Trophoblast cell (in vitro differentiated cells and primary cell): ENCODE measurements around the gene LRRFIP2.

Source experiments
- DNase-seq, 2 donors: peaks; one replicate each; pipeline ENCODE4 v3.0.0-alpha.2; 2016
- H2AFZ ChIP-seq: 2 replicates; pipeline ENCODE4 v1.6.1; 2013; ENCODE audit warnings: low read length, moderate library complexity, mild to moderate bottlenecking; ENCODE audit not compliant: insufficient read depth, poor library complexity
- H2AK5ac ChIP-seq: 2 replicates; pipeline ENCODE4 v1.6.1; 2013; ENCODE audit warnings: mild to moderate bottlenecking, low read length
- H2BK120ac ChIP-seq: 2 replicates; pipeline ENCODE4 v1.6.1; 2013; ENCODE audit warnings: low read length, mild to moderate bottlenecking, moderate library complexity; ENCODE audit not compliant: insufficient read depth, poor library complexity
- H2BK12ac ChIP-seq: 2 replicates; pipeline ENCODE4 v1.6.1; 2013; ENCODE audit warnings: mild to moderate bottlenecking, low read length, moderate library complexity
- H2BK5ac ChIP-seq: 2 replicates; pipeline ENCODE4 v1.6.1; 2013; ENCODE audit warnings: low read length, low read depth, moderate library complexity, mild to moderate bottlenecking; ENCODE audit not compliant: poor library complexity
- H3K14ac ChIP-seq: 2 replicates; pipeline ENCODE4 v1.6.1; 2013; ENCODE audit warnings: mild to moderate bottlenecking, low read length
- H3K18ac ChIP-seq: 2 replicates; pipeline ENCODE4 v1.6.1; 2013; ENCODE audit warnings: mild to moderate bottlenecking, low read length
- H3K23ac ChIP-seq: 2 replicates; pipeline ENCODE4 v1.6.1; 2013; ENCODE audit warnings: low read length
- H3K27ac ChIP-seq: 2 replicates; pipeline ENCODE4 v1.5.1; 2013; ENCODE audit warnings: low read depth, mild to moderate bottlenecking, inconsistent platforms, low read length, moderate library complexity
- H3K27me3 ChIP-seq: 2 replicates; pipeline ENCODE4 v1.6.1; 2013; ENCODE audit warnings: inconsistent platforms, mild to moderate bottlenecking, low read length, moderate library complexity; ENCODE audit not compliant: insufficient read depth
- H3K36me3 ChIP-seq, 2 experiments: 1 replicate in 1 of 2; 2 replicates in 1 of 2; pipeline ENCODE4 v1.6.1; 2013; ENCODE audit warnings: low read length in 2 of 2, mild to moderate bottlenecking in 2 of 2, moderate library complexity in 1 of 2; ENCODE audit not compliant: insufficient read depth in 2 of 2, control insufficient read depth in 1 of 2
- H3K4ac ChIP-seq: 2 replicates; pipeline ENCODE4 v1.6.1; 2013; ENCODE audit warnings: low read depth, mild to moderate bottlenecking, low read length, moderate library complexity
- H3K4me1 ChIP-seq, 2 experiments: 1 replicate in 1 of 2; 2 replicates in 1 of 2; pipeline ENCODE4 v1.6.1; 2013; ENCODE audit warnings: low read length in 2 of 2, mild to moderate bottlenecking in 2 of 2, moderate library complexity in 1 of 2; ENCODE audit not compliant: insufficient read depth in 2 of 2, control insufficient read depth in 1 of 2
- H3K4me2 ChIP-seq: 2 replicates; pipeline ENCODE4 v1.6.1; 2013; ENCODE audit warnings: inconsistent platforms, mild to moderate bottlenecking, low read length, moderate library complexity
- H3K4me3 ChIP-seq: 2 replicates; pipeline ENCODE4 v1.5.1; 2013; ENCODE audit warnings: mild to moderate bottlenecking, low read depth, low read length, inconsistent platforms
- H3K79me1 ChIP-seq: one replicate; pipeline ENCODE4 v1.6.1; 2013; ENCODE audit warnings: low read length
- H3K79me2 ChIP-seq: 2 replicates; pipeline ENCODE4 v1.6.1; 2013; ENCODE audit warnings: low read length, mild to moderate bottlenecking; ENCODE audit not compliant: control insufficient read depth, insufficient read depth, poor library complexity
- H3K9ac ChIP-seq: 2 replicates; pipeline ENCODE4 v1.6.1; 2013; ENCODE audit warnings: mild to moderate bottlenecking, low read length
- H3K9me3 ChIP-seq: 2 replicates; pipeline ENCODE4 v1.6.1; 2013; ENCODE audit warnings: low read depth, mild to moderate bottlenecking, control low read depth, inconsistent platforms, low read length; ENCODE audit not compliant: insufficient read depth
- H4K12ac ChIP-seq: 2 replicates; pipeline ENCODE4 v1.6.1; 2013; ENCODE audit warnings: low read depth, mild to moderate bottlenecking, low read length, moderate library complexity
- H4K8ac ChIP-seq: 2 replicates; pipeline ENCODE4 v1.6.1; 2013; ENCODE audit warnings: low read depth, mild to moderate bottlenecking, low read length, moderate library complexity
- H4K91ac ChIP-seq: one replicate; pipeline ENCODE4 v1.6.1; 2013; ENCODE audit warnings: low read depth, mild to moderate bottlenecking, low read length, moderate library complexity
- WGBS: extraction: QIAGEN DNeasy Blood & Tissue Kit; methylation state at CpG from one replicate; pipeline ENCODE4 v1.1.7; 2013; ENCODE audit warnings: missing lambda C conversion rate; ENCODE audit not compliant: insufficient read length, insufficient coverage; ENCODE audit errors: extremely low coverage; 5-methylcytosine and 5-hydroxymethylcytosine counted together

The LRRFIP2 gene

DNA sequence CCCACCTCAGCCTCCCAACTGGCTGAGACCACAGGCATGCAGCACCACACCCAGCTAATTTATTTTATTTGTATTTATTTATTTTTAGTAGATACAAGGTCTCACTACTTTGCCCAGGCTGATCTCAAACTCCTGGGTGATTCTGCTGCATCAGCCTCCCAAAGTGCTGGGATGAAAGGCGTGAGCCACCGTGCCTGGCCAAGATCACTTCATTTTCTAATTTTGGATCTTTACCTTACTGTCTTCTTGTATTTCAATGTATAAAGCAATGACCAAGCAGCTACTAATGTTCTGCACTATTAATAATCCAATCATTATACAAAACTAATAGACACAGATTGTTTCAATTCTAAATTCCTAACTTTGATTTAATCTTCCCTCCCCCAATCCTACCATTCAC, 56.2 kb downstream of the LRRFIP2 start:
- H4K8ac ChIP-seq = no peak overlapping the region
- no peak overlapping the region for H2BK5ac ChIP-seq
- H3K79me2 ChIP-seq = no peaks in the 10 kb centered on the region
- no peak overlapping the region for H2BK120ac ChIP-seq
- peaks cover 0 to 3% of the 10 kb centered on the region in 2 experiments for H3K36me3 ChIP-seq
- H3K27ac ChIP-seq = no peak overlapping the region
- H3K23ac ChIP-seq = no peak overlapping the region
- no peak overlapping the region for H2AK5ac ChIP-seq
- H3K79me1 ChIP-seq = no peaks in the 10 kb centered on the region
- H4K12ac ChIP-seq = no peak overlapping the region
- no peak overlapping the region for H3K18ac ChIP-seq
- H3K4me2 ChIP-seq = no peak overlapping the region
- H3K9ac ChIP-seq = no peak overlapping the region
- DNase-seq = no peak
- no peaks in the 10 kb centered on the region for H3K9me3 ChIP-seq
- H3K27me3 ChIP-seq = no peaks in the 10 kb centered on the region
- no CpG with 5 or more reads among the region's 2 CpGs for WGBS
- H2AFZ ChIP-seq = no peak overlapping the region
- H3K14ac ChIP-seq = no peak overlapping the region
- no peaks in the 10 kb centered on the region for H3K4me1 ChIP-seq
- H3K4me3 ChIP-seq = no peak overlapping the region
- H4K91ac ChIP-seq = no peak overlapping the region
- no peak overlapping the region for H2BK12ac ChIP-seq
- no peak overlapping the region for H3K4ac ChIP-seq

DNA sequence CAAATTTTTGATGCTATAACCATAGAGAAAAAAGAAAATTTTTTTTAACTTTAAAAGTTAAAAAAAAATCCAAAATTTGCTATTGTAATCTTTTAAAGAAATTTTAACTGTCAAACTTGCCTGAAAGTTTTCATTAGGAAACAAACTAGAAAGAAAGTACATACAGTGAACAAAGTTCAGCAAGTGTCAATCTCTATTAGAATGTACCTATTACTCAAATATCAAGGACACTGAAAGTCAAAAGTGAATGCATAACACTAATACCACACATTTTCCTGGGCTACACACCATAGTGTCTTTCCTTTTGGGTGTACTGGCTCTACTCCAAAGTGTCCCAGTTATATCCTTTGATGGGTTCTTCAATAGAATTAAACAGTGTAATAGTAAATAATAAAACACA, 56.8 kb downstream of the LRRFIP2 start:
- H3K4ac ChIP-seq = no peak overlapping the region
- no peak overlapping the region for H3K14ac ChIP-seq
- no peaks in the 10 kb centered on the region for H3K79me2 ChIP-seq

GRCh38 chr3:37116998-37117397, 57.4 kb downstream of the LRRFIP2 start:
- Histone ChIP-seq H2BK120ac (no peak overlapping the region), H3K79me1 (no peaks in the 10 kb centered on the region), H4K91ac (no peak overlapping the region), H3K36me3 (peaks cover 0 to 3% of the 10 kb centered on the region in 2 experiments), H2BK12ac (no peak overlapping the region), H3K14ac (no peak overlapping the region), H2AFZ (no peak overlapping the region), H3K27ac (no peak overlapping the region), H3K27me3 (no peaks in the 10 kb centered on the region), H4K8ac (no peak overlapping the region), H4K12ac (no peak overlapping the region), H3K4me1 (no peaks in the 10 kb centered on the region), H3K79me2 (no peaks in the 10 kb centered on the region), H3K9ac (no peak overlapping the region), H3K4ac (no peak overlapping the region), H3K4me3 (no peak overlapping the region), H3K23ac (no peak overlapping the region), H2BK5ac (no peak overlapping the region), H3K18ac (no peak overlapping the region), H3K4me2 (no peak overlapping the region), H3K9me3 (no peaks in the 10 kb centered on the region), H2AK5ac (no peak overlapping the region)
- DNase-seq = no peak
- no CpG with 5 or more reads among the region's 1 CpG for WGBS

More for the DNA sequence above, 56.8 kb downstream of the LRRFIP2 start:
- peaks cover 0 to 3% of the 10 kb centered on the region in 2 experiments for H3K36me3 ChIP-seq
- H3K79me1 ChIP-seq = no peaks in the 10 kb centered on the region
- H3K4me3 ChIP-seq = no peak overlapping the region
- DNase-seq = no peak
- H3K27ac ChIP-seq = no peak overlapping the region
- H2AK5ac ChIP-seq = no peak overlapping the region
- no peak overlapping the region for H4K8ac ChIP-seq
- no peak overlapping the region for H2AFZ ChIP-seq
- H4K12ac ChIP-seq = no peak overlapping the region
- no peak overlapping the region for H2BK120ac ChIP-seq
- H4K91ac ChIP-seq = no peak overlapping the region
- no peak overlapping the region for H3K4me2 ChIP-seq
- no peak overlapping the region for H3K23ac ChIP-seq
- no peak overlapping the region for H3K18ac ChIP-seq
- no peak overlapping the region for H2BK5ac ChIP-seq
- no peaks in the 10 kb centered on the region for H3K27me3 ChIP-seq
- no peak overlapping the region for H3K9ac ChIP-seq
- no peaks in the 10 kb centered on the region for H3K4me1 ChIP-seq
- H2BK12ac ChIP-seq = no peak overlapping the region
- no peaks in the 10 kb centered on the region for H3K9me3 ChIP-seq

DNA sequence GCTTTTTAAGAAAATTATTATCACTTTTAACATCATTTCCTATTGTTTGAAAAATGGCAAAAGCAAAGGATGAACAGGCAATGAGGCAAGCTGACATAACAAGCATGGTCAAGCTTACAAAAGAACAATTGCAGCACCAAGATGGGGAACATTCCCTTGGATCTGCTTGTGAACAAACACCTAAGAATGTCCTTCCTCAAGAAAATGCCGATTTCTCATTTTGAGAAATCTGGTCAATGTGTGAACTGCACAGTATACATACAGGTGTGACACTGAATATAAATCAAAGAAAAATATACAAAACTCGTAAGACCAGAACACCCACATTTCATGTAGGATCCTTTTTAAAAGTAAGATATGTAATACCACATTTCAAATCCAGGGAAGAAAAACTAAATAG, 58.9 kb downstream of the LRRFIP2 start:
- Histone ChIP-seq H3K9ac (no peak overlapping the region), H2BK5ac (no peak overlapping the region), H4K12ac (no peak overlapping the region), H3K9me3 (no peaks in the 10 kb centered on the region), H3K4me3 (no peak overlapping the region), H2BK12ac (no peak overlapping the region), H3K27ac (no peak overlapping the region), H3K27me3 (no peaks in the 10 kb centered on the region), H4K91ac (no peak overlapping the region), H3K36me3 (peaks cover 0 to 3% of the 10 kb centered on the region in 2 experiments), H3K23ac (no peak overlapping the region), H3K18ac (no peak overlapping the region), H2AK5ac (no peak overlapping the region), H3K4ac (no peak overlapping the region), H4K8ac (no peak overlapping the region), H3K14ac (no peak overlapping the region), H3K4me1 (no peaks in the 10 kb centered on the region), H3K79me2 (no peaks in the 10 kb centered on the region), H2AFZ (no peak overlapping the region), H3K4me2 (no peak overlapping the region), H2BK120ac (no peak overlapping the region), H3K79me1 (no peaks in the 10 kb centered on the region)
- WGBS = no CpG with 5 or more reads among the region's 2 CpGs
- DNase-seq = peak; percentile 42 to 90
